ENCODE data around the gene ARMC7.
"Not testable (repeated sequence)": the region's sequence is repeated elsewhere in the genome, so short reads cannot be mapped to it uniquely, and the experiment has no call there.

ARMC7 gene

DNA sequence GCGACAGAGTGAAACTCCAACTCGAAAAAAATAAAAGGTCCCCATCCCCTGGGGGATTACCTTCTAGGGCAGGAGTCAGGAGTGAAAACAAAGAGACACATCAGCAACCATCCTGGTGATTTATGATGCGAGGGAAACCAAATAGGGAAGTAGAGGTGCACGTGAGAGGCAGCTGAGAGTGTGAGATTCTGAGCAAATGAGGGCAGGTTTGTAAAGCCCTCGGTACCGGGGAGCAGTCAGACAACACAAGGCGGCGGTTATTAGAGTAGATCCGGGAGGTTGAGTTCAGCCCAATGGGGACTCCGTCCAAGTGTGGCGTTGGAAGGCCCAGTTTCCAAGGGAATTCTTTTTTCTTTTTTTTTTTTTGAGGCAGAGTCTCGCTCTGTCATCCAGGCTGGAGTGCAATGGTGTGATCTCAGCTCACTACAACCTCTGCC is 7.4 kb upstream of the ARMC7 start:
- no peak for DNase-seq (ENCODE audit: low spot score)

DNA sequence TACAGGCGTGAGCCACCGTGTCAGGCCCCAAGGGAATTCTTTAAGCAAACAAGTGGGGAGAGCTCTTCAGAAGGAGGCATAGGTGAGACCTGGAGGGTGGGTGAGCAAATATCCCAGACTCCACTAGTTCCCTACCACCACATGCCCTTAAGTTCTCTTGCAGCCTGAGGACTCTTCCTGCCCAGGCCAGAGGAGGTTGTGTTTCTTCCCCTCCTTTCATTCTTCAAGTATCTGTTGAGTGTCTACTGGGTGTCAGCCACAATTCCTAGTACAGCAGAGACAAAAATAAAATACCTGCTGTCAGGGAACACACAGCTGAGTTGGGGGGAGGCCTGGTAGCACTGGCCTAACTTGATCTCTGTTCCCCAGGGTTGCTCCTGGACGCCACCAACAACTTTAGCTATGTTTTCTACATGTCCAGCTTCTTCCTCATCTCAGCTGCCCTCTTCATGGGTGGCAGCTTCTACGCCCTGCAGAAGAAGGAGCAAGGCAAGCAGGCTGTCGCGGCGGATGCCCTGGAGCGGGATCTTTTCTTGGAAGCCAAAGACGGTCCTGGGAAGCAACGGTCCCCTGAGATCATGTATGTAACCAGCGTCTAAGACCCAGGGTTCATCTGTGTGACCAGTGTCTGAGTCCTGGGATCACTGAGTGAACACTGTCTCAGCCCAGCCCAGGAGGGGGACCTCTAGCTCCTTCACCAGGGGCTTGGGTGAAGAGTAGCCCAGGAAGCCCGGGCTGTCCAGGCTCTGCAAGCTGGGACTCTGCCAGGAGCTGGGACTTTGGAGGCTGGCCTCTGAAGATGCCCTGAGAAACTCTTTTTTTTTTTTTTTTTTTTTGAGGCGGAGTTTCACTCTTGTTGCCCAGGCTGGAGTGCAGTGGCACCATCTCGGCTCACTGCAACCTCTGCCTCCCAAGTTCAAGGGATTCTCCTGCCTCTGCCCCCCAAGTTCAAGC is 5.9 kb upstream of the ARMC7 start:
- no peak for DNase-seq (ENCODE audit: low spot score)

DNA sequence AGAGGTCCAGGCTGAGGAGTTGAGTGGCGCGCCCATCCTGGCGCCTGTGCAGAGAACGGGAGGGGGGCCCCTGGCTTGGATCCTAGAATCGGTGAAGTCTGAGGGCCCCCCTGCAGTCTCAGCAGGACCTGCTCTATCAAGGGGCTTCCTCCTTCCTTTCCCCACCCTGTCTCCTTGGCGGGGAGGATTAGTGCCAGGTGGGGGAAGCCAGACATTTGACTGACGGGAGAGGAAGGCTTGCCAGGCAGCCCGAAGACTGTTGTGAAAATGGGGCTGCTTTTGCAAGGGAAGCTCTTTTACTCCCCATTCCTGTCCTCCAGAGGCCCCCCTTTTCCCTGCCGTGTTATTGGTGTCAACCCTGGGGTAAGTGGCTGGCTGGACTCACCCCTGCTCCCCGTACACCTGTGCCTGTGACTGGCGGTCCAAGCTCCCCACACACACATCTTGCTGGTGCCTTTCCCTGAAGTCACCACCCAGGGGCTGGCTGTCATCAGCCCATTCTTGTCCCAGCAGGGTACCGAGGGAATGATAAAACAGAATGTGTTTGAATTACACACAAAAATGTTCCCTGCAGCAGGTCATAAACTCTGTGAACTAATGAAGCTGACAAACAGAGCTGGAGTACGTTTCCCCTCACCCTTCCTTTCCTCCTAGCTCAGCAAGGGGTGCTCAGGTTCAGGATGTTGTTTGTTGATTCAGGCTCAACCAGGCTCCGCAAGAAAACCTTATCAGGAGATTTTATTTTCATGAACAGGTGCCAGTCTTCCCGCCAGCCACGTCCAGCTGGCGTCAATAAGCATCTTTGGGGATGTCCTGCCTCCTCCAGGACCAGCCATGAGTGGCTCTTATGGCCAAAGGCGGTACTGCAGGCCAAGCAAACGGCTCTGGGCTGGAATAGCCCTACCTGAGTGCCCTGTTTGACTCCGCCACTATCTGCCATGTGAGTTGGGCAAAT is 4.4 kb upstream of the ARMC7 start:
- DNase-seq (ENCODE audit: low spot score): no peak

DNA sequence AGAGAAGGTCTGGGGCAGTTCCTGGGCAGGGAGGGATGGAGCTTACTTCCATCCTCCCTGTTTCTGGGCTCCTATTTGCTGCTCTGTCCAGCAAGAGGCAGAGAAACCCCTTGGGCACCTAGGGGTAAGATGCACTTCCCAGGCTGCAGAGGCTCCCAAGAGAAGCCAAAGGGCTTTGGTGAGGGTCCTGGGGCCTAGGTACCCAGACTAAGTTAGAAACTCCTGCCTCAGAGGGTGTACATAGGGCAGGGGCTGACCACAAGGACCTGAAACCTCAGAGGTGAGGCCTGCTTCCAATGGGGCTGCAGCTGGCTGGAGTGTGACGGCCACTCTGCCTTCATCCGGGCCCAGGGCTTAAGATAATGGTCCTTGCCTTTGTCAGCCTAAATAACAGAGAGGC is 1.6 kb upstream of the ARMC7 start:
- no peak for DNase-seq (ENCODE audit: low spot score)

DNA sequence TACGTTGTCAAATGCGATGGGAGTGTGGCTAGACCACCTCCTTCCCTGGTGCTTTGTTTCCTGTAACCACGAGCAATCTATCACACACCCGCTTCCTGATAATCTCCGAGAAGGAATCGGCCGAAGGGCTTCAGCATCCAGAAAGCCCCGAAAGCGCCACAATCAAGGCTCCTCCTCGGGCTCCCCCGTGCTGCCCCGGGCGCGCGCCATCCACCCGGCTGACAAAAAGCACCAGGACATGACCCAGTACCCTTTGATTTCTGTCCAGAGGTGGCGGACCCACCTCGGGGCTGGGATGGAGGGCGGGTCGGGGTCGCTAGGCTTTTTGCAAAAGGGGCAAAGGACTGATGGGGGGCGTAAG is 743 bp upstream of the ARMC7 start:
- no peak for DNase-seq (ENCODE audit: low spot score)

DNA sequence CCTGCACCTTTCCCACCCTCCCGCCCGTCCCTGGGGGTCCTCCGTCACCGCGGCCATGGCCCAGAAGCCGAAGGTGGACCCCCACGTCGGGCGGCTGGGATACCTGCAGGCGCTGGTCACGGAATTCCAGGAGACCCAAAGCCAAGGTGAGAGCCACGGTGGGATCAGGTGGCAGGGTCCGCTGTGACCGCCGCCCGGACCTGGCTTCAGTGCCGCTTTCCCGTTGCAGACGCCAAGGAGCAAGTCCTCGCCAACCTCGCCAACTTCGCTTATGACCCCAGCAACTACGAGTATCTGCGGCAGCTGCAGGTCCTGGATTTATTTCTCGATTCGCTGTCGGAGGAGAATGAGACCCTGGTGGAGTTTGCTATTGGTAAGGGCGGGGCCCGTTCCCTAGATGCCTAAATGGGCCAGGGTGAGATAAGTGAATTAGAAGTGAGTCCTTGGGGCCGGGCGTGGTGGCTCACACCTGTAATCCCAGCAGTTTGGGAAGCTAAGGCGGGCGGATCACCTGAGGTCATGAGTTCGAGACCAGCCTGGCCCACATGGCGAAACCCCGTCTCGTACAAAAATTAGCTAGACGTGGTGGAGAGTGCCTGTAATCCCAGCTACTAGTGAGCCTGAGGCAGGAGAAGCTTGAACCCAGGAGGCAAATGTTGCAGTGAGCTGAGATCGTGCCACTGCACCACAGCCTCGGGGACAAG is 617 bp downstream of the ARMC7 start:
- DNase-seq (ENCODE audit: low spot score): no peak

DNA sequence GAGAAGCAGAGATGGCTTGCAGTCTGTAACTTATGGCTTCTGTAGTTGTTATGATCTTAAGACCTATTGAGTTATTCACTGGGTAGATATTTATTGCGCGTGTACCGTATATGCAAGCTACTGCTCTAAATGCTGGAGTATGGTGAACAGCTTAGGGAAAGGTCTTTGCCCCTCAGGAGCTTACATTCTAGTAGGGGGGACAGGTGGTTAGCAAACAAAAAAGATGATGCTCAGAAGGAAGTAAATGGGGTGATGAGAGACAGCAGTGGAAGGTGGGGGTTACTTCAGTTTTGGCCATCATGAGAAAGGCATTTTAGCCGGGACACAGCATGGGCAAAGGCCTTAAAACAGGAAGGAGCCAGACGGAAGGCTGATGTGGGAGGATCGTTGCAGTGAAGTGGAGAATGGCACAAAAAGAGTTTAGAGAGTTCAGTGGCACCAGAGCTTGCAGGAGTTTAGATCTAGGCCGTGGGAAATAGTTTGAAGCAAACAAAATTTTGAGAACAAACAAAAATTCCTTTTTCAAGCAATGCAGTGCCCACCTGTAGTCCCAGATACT is 2.1 kb downstream of the ARMC7 start:
- no peak for DNase-seq (ENCODE audit: low spot score)

DNA sequence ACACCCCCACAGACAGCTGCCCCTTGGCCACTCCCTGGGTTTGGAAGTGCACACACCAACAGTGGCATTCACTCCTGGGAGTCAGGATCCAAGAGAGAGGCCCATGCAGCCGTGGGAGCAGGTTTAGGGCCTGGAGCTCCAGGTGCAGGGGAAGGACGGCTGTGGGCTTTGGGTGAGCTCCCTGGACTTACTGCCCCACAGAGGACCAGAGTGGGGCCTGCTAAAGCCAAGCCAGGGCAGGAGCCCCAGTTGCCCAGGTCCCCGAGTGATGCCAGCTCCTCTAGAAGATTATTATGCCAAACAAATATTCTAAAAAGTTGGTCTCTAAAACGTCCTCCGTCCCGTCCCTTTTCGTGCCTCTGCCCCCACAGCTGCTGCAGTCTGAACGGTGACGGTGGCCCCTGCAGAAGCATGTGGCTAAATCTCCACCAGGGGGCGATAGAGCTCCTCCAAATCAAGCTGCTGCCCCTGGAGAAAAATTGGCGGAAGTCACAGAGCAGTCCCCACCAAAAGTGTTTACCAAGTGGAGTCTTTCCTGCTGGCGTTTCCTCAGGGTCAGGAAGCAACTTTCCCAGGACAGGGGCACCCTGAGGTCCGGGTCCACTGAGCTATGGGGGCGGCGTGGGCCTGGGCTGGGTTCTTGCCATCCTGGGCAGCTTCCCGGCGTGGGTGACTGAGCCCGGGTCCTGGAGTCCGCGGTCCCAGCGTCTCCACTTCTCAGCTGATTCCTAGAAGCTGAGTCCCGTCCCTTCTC is 4.2 kb downstream of the ARMC7 start:
- DNase-seq (ENCODE audit: low spot score): peak; percentile 91

DNA sequence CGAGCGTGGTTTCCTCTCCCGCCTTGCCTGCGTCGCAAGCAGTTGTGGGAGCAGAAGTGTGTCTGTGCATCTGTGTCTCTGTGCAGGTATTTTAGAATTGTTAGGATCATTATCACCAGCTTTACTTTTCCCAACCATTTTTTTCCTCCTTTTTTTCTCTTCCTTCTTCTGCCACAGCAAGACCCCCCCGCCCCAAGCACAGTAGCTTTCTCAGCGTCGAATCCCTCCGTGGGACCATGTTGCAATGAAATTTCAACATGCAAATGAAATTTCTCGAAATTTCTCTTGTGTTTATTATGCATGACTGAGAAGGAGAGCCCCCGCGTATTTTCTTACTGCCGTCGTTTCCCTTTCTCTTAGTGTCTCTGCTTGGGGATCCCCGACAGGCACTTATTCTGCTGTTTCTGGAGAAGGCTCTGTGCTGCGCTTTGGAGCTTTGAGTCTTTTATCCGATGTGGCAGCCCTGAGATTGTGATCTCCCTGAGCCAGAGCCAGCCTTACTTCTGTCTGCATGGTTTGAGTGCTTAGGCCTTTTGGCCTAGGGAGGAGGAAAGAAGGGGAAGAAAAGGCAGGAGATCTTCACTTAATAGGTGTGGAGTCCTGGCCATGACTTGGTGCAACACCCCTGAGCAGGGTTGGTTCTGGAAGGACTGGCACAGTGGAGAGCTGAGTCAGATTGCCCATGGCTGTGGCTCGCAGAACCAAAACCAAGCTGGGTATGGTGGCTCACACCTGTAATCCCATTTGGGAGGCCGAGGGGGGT is 5.0 kb downstream of the ARMC7 start:
- DNase-seq (ENCODE audit: low spot score): no peak

DNA sequence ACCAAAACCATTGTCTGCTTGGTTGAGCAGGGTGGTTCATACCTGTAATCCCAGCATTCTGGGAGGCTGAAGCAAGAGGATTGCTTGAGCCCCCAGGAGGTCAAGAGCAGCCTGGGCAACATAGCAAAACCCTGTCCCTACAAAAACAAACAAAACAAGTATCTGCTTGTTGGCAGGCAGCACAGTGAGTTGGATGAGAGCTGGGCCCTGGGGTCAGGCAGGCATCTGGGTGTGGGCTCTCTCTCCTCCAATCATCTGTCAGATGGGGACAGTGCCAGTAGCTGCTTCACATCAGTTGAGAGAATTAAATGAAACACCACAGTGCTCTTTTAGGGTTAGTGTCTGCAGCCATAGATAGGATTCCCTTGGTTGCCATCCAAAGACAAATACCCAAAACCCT is 5.8 kb downstream of the ARMC7 start:
- no peak for DNase-seq (ENCODE audit: low spot score)

DNA sequence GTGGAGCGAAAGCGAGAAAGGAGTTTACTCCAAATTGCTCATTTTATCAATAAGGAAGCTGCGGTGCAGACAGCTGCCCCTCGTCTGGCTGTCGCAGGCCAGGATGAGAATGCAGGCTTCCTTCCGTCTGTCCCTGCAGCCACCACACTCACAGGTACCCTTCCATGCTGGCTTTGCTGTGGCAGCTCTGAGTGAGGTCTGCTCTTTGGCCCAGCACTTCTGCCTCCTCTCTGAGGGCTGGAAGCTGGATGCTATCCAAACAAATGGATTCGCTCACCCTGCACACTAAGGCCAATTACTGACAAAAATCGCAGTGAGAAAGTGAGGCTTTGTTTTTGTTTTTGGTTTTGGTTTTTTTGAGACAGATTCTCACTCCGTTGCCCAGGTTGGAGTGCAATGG is 7.0 kb downstream of the ARMC7 start:
- DNase-seq (ENCODE audit: low spot score): no peak

DNA sequence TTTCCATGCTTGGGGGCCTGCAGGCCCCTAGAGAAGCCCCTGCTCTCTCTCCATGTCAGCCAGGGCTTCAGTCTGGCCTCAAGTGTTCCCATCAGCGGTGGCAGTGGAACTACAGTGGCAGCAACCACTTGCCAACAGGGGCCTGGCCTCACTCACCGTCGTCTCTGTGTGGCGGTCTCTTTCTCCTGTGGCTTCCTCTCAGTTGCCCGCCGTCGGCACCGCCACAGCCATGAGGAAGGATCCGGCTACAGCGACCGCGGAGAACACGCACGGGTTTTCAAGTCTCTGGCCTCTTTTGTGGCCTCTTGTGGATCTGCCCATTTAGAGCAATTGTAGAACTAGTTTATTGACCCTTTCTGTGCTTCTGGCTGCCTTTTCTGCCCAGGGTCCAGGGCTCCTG is 8.5 kb downstream of the ARMC7 start:
- no peak for DNase-seq (ENCODE audit: low spot score)

DNA sequence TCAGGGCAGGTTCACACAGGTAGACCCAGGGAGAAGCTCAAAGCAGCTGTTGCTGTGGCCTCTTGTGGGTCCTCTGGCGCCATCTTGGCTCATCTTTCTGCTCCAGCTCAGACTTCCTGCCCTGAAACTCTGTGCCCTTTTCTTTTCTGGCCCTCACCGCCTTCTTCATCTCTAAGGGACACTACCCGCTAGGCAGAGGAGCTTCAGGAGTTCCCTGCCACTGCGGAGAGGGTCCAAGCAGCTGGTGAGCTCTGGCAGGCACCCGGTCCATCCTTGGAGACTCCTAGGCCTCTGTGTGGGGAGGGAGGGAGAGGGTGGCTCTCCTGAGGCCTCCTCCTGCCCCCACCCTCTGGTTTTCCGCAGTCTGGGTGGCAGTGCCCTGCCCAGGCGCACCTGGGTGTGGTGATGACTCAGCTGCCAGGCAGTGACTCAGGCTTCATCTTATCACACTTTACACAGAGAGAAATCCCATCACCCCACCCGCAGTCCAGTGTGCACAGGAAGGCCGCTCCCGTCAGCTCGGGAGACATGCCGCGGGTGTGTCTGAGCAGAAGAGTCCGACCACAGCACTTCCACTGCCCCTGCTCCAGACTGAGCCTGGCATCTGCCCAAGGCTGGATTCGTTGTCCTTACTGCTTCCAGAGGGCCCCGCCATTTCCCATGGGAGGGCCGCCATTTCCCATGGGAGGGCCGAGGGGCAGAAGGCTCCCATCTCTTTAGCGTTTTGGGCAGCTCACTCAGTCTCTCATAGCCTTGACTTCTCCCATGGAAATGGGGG is 14.5 kb downstream of the ARMC7 start:
- DNase-seq (ENCODE audit: low spot score): no peak

DNA sequence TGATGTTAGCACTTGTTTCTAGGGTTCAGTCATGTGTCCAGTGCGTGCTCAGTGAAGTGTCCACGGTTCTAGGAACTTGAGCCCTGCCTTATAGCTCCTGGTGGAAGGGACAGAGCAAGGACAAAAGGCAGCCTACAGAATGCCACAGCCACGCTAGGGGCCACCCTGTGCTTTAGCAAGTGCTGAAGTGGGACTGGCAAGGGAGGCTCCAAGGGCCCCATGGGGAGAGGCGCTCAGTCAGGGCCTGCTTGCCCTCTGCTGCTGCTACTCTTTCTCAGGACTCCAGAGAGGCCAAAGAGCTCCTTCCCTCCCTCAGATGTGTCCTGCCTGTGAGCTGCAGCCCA is 15.0 kb downstream of the ARMC7 start:
- DNase-seq (ENCODE audit: low spot score): no peak

DNA sequence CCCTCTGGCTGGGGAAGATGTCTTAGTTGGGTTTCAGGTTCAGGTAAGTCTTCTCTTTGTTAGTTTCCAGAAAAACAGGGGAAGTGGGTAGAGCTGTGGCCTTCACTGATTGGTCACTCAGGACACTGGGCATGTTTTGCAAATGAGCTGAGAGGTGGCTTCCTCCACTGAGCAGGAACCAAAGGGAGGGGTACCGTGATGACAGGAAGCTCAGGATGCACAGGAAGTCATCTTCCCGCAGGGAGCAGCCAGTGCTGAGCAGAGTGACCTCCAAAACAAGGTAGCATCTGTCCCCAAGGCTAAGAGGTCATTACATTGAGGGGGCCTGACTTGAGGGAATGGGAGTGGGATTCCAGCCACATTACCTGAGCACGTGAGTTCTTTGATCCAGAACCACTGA is 16.2 kb downstream of the ARMC7 start:
- DNase-seq (ENCODE audit: low spot score): no peak

DNA sequence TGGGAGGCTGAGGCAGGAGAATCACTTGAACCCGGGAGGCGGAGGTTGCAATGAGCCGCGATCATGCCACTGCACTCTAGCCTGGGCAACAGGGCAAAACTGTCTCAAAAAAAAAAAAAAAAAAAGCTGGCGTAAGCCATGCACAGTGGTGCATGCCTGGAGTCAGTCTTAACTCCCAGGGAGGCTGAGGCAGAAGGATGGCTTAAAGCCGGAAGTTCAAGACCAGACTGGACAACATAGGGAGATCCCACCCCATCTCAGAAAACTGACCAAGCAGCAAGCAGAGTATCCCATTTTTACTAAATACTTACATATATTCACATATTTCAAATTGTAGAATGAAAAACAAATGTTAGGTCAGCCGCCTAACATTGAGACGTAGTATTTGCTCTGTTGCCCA is 17.2 kb downstream of the ARMC7 start:
- no peak for DNase-seq (ENCODE audit: low spot score)

DNA sequence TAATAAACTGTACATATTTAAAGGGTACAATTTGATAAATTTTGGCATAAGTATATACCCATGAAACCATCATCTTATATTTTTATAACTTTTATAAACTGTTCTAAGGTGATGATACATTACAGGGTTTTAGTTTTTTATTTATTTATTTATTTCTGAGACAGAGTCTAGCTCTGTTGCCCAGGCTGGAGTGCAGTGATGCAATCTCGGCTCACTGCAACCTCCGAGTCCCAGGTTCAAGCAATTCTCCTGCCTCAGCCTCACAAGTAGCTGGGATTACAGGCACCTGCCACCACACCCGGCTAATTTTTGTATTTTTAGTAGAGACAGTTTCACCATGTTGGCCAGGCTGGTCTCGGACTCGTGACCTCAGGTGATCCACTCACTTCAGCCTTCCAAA is 18.2 kb downstream of the ARMC7 start:
- DNase-seq (ENCODE audit: low spot score): not testable (repeated sequence)

DNA sequence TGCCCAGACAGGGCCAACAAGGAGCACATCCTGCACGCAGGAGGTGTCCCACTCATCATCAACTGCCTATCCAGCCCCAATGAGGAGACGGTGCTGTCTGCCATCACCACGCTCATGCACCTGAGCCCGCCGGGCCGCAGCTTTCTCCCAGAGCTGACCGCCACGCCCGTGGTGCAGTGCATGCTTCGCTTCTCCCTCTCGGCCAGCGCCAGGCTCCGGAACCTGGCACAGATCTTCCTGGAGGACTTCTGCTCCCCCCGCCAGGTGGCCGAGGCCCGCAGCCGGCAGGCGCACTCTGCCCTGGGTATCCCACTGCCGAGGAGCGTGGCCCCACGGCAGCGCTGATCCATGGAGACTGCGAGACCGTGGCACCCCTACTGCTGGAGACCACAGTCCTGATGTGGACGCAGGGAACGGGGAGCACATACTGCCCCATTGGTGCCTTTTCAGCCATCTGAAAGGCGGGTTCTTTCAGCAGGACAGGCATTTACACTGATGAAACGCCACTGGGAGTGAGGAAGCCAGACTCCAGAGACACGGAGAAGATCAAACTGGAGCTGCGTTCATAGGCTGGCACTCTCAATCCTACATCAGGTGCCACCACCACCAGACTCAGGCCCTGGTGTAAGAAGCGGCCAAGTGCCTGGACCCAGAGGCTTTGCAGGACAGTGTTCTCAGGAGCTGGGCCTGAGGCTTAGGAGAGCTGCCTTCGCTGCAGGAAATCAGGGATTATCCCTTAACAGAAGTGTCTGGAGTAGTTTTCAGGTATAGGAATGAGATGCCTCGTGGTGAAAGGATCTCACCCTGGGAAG is 19.1 kb downstream of the ARMC7 start:
- no peak for DNase-seq (ENCODE audit: low spot score)

DNA sequence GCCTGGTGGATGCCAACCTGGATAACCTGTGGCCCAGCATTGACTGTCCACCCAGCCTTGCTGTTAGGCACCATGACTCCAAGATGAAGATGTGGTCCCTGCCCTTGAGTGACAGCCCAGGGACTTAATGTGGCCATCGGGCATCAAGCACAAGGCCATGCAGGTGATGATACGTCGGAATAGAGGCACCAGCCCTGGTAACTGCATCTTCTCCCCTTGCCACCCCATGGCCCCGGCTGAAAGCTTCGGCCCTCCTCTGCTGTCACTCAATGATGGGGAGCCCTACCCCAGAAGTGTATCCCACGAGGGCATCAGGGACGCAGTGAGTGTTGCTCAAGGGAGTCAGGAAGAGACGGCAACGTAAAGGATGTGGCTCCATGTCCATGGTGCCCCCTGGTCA is 19.8 kb downstream of the ARMC7 start:
- DNase-seq (ENCODE audit: low spot score): no peak

All from left forelimb (tissue), 1 donor.